Measurements from ENCODE around the gene NCEH1. TPM values are rescaled to one million over a fixed set of nuclear protein-coding genes. Genes with fewer than 3 reads are reported as not detected.

Gene NCEH1
- total and polyA plus RNA-seq, 4 donors = 1.1 to 32.3 (median 2.5) TPM

DNA sequence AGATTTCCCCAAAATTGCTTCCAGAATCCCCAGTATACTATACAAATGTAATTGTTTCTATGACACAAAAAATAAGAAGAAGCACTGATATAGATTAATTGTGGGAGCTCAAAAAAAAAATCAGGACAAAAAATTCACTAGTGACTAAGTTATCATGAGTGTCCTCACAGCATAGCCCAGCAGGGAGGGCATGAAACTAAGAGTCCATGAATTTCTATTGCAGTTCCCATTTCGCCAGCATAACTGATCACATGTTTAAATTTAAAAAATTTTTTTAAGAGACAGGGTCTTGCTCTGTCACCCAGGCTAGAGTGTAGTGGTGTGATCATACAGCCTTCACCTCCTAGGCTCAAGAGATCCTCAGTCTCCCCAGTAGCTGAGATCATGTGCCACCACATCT, 10.6 kb downstream of the NCEH1 start:
- TF ChIP-seq CTCF (IDR thresholded peaks at IDR 0.05; ENCODE audit: low read depth, low read length, missing input control) (no peak), ZBTB33 (IDR thresholded peaks at IDR 0.05) (no peak), YY1 (IDR thresholded peaks at IDR 0.05) (no peak), JUND (IDR thresholded peaks at IDR 0.05) (no peak), ATF3 (IDR thresholded peaks at IDR 0.05) (no peak), NR2F2 (IDR thresholded peaks at IDR 0.05) (no peak)
- TF ChIP-seq, protein P1, sequence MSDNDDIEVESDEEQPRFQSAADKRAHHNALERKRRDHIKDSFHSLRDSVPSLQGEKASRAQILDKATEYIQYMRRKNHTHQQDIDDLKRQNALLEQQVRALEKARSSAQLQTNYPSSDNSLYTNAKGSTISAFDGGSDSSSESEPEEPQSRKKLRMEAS (IDR thresholded peaks at IDR 0.05) = no peak
- H3K4me3 ChIP-seq (ENCODE audit: low read depth in 1 of 3, low read length in 3 of 3) = no peak overlapping the region
- 97% methylated on average over 1 of the region's 1 CpG for WGBS
- no peak overlapping the region for H3K9ac ChIP-seq (ENCODE audit: low read depth in 1 of 2, low read length in 2 of 2)
- H3K27me3 ChIP-seq (ENCODE audit: control insufficient read depth in 4 of 4, insufficient read depth in 4 of 4, low read length in 3 of 4) = no peaks in the 10 kb centered on the region
- H3K4me1 ChIP-seq (ENCODE audit: control insufficient read depth in 4 of 4, insufficient read depth in 4 of 4, low read length in 3 of 4) = peaks cover 0 to 3% (median 0%) of the 10 kb centered on the region in 4 donors
- no peak for DNase-seq (ENCODE audit: low spot score)
- no peak overlapping the region for H3K27ac ChIP-seq (ENCODE audit: low read depth in 1 of 2, low read length in 2 of 2)
- no peaks in the 10 kb centered on the region for H3K36me3 ChIP-seq (ENCODE audit: control insufficient read depth in 4 of 4, insufficient read depth in 3 of 4, low read depth in 1 of 4, low read length in 3 of 4)
- H3K9me3 ChIP-seq (ENCODE audit: control insufficient read depth in 4 of 4, low read length in 3 of 4) = no peaks in the 10 kb centered on the region

GRCh38 chr3:172699031-172699430, 11.8 kb downstream of the NCEH1 start:
- 92% methylated on average over 7 of the region's 7 CpGs for WGBS
- Histone ChIP-seq H3K36me3 (ENCODE audit: control insufficient read depth in 4 of 4, insufficient read depth in 3 of 4, low read depth in 1 of 4, low read length in 3 of 4) (no peaks in the 10 kb centered on the region), H3K9me3 (ENCODE audit: control insufficient read depth in 4 of 4, low read length in 3 of 4) (no peaks in the 10 kb centered on the region), H3K9ac (ENCODE audit: low read depth in 1 of 2, low read length in 2 of 2) (no peak overlapping the region), H3K27me3 (ENCODE audit: control insufficient read depth in 4 of 4, insufficient read depth in 4 of 4, low read length in 3 of 4) (no peaks in the 10 kb centered on the region), H3K4me1 (ENCODE audit: control insufficient read depth in 4 of 4, insufficient read depth in 4 of 4, low read length in 3 of 4) (peaks cover 0 to 3% (median 0%) of the 10 kb centered on the region in 4 donors), H3K27ac (ENCODE audit: low read depth in 1 of 2, low read length in 2 of 2) (no peak overlapping the region), H3K4me3 (ENCODE audit: low read depth in 1 of 3, low read length in 3 of 3) (no peak overlapping the region)
- no peak for DNase-seq (ENCODE audit: low spot score)
- TF ChIP-seq CTCF (IDR thresholded peaks at IDR 0.05; ENCODE audit: low read depth, low read length, missing input control) (no peak), HNF4G (IDR thresholded peaks at IDR 0.05) (no peak), RXRA (IDR thresholded peaks at IDR 0.05) (no peak), GABPA (IDR thresholded peaks at IDR 0.05 in 1 of 2, conservative IDR thresholded peaks at IDR 0.05 in 1 of 2) (no peak), ATF3 (IDR thresholded peaks at IDR 0.05) (no peak), NR2F2 (IDR thresholded peaks at IDR 0.05) (no peak), ZBTB33 (IDR thresholded peaks at IDR 0.05) (no peak), FOXA1 (IDR thresholded peaks at IDR 0.05) (no peak), HNF4A (conservative IDR thresholded peaks at IDR 0.05) (no peak), TAF1 (conservative IDR thresholded peaks at IDR 0.05) (no peak), YY1 (IDR thresholded peaks at IDR 0.05) (no peak), FOXA2 (IDR thresholded peaks at IDR 0.05) (no peak), SP1 (IDR thresholded peaks at IDR 0.05) (no peak), JUND (IDR thresholded peaks at IDR 0.05) (no peak), EGR1 (IDR thresholded peaks at IDR 0.05; ENCODE audit: low read depth in 2 of 2) (no peak), RAD21 (IDR thresholded peaks at IDR 0.05) (no peak)
- TF ChIP-seq, protein P2, sequence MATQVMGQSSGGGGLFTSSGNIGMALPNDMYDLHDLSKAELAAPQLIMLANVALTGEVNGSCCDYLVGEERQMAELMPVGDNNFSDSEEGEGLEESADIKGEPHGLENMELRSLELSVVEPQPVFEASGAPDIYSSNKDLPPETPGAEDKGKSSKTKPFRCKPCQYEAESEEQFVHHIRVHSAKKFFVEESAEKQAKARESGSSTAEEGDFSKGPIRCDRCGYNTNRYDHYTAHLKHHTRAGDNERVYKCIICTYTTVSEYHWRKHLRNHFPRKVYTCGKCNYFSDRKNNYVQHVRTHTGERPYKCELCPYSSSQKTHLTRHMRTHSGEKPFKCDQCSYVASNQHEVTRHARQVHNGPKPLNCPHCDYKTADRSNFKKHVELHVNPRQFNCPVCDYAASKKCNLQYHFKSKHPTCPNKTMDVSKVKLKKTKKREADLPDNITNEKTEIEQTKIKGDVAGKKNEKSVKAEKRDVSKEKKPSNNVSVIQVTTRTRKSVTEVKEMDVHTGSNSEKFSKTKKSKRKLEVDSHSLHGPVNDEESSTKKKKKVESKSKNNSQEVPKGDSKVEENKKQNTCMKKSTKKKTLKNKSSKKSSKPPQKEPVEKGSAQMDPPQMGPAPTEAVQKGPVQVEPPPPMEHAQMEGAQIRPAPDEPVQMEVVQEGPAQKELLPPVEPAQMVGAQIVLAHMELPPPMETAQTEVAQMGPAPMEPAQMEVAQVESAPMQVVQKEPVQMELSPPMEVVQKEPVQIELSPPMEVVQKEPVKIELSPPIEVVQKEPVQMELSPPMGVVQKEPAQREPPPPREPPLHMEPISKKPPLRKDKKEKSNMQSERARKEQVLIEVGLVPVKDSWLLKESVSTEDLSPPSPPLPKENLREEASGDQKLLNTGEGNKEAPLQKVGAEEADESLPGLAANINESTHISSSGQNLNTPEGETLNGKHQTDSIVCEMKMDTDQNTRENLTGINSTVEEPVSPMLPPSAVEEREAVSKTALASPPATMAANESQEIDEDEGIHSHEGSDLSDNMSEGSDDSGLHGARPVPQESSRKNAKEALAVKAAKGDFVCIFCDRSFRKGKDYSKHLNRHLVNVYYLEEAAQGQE (IDR thresholded peaks at IDR 0.05) = no peak
- TF ChIP-seq, protein P1 (IDR thresholded peaks at IDR 0.05) = no peak

Data from liver (tissue), 9 donors.